ENCODE data around the gene PEX5L.

DNA sequence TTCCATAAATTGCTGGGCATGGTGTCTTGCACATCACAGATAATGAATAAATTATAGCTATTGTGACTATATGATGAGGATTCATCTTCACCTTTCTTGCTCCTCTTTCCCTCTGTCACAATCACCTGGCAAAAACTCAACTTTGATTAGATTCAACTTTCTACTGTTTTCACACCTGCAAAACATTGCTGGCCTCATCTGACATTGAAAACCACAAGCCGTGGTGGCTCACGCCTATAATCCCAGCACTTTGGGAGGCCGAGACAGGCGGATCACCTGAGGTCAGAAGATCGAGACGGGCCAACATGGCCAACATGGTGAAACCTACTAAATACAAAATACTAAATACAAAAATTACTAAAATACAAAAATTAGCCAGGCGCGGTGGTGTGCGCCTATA is 12.7 kb upstream of the PEX5L start:
- TF ChIP-seq CTCF (IDR thresholded peaks at IDR 0.05) (no peak), RAD21 (IDR thresholded peaks at IDR 0.05; ENCODE audit: low read length) (no peak), YY1 (IDR thresholded peaks at IDR 0.05; ENCODE audit: low read depth) (no peak), RFX5 (IDR thresholded peaks at IDR 0.05; ENCODE audit: low read length) (no peak), EP300 (IDR thresholded peaks at IDR 0.05; ENCODE audit: borderline replicate concordance in 1 of 2, low read depth in 1 of 2, low read length in 1 of 2) (no peak), NFIC (IDR thresholded peaks at IDR 0.05; ENCODE audit: borderline replicate concordance) (no peak), TCF12 (IDR thresholded peaks at IDR 0.05) (no peak)
- TF ChIP-seq, protein P1, sequence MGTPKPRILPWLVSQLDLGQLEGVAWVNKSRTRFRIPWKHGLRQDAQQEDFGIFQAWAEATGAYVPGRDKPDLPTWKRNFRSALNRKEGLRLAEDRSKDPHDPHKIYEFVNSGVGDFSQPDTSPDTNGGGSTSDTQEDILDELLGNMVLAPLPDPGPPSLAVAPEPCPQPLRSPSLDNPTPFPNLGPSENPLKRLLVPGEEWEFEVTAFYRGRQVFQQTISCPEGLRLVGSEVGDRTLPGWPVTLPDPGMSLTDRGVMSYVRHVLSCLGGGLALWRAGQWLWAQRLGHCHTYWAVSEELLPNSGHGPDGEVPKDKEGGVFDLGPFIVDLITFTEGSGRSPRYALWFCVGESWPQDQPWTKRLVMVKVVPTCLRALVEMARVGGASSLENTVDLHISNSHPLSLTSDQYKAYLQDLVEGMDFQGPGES (IDR thresholded peaks at IDR 0.05; ENCODE audit: low read depth, low read length) = no peak
- TF ChIP-seq, protein P2, sequence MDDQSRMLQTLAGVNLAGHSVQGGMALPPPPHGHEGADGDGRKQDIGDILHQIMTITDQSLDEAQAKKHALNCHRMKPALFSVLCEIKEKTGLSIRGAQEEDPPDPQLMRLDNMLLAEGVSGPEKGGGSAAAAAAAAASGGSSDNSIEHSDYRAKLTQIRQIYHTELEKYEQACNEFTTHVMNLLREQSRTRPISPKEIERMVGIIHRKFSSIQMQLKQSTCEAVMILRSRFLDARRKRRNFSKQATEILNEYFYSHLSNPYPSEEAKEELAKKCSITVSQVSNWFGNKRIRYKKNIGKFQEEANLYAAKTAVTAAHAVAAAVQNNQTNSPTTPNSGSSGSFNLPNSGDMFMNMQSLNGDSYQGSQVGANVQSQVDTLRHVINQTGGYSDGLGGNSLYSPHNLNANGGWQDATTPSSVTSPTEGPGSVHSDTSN (IDR thresholded peaks at IDR 0.05) = no peak
- TF ChIP-seq, protein P3, sequence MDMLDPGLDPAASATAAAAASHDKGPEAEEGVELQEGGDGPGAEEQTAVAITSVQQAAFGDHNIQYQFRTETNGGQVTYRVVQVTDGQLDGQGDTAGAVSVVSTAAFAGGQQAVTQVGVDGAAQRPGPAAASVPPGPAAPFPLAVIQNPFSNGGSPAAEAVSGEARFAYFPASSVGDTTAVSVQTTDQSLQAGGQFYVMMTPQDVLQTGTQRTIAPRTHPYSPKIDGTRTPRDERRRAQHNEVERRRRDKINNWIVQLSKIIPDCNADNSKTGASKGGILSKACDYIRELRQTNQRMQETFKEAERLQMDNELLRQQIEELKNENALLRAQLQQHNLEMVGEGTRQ (IDR thresholded peaks at IDR 0.05; ENCODE audit: borderline replicate concordance, low read depth, low read length) = no peak

Measured in SK-N-SH (cell line).